NCI-H146 treated with DMSO at 0.1 percent for 48 hours (cell line): Measurements from ENCODE around the gene PNPLA5.
A peak's percentile ranks its signal among the peaks of the same experiment; 100 is the strongest.

ENCODE experiments used
- DNase-seq: peaks from one replicate; lab custom pipeline; 2025; ENCODE audit not compliant: unreplicated experiment; lab: John Stamatoyannopoulos, UW

The PNPLA5 gene

DNA sequence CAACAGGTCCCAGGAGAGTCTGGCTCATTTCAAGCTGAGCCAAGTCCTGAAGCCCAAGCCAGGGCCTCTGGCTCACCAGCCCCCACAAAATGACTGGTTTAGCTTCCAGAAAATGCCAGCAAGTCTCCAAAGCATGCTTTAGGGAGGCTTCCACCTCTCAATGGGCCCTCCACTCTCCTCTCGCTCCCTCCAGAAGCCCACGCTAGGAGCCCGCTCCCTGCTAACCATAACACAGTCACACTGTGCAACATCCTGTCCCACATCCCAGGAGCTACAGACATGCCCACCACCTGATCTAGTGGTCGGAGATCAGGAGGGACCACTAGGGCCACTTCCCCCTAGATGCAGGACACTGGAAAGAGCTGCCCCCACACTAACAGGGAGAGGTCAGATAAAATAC lies 36.4 kb downstream of the PNPLA5 start:
- no peak for DNase-seq

DNA sequence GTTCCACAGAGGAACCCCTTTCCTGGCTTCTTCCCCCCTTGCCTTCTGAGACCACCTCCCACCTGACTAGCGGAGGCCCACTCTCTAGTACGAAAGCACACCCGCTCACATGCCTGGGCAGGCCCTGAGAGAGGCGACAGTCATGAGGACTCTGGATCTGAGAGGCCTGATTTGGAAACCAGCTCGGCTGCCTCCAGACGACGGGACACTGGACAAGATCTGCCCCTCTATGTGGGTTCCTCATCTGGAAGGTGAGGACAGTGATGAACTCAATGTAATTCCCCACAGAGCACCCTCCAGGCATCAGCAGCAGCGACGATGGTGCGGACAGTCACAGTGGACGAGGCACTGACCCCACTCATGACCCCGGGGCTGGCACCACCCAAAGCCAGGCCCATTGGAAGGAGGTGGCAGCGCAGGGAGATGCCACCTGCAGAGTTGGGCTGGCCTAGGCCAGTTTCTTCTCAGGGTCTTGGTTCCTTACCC lies 37.0 kb downstream of the PNPLA5 start:
- DNase-seq: no peak

DNA sequence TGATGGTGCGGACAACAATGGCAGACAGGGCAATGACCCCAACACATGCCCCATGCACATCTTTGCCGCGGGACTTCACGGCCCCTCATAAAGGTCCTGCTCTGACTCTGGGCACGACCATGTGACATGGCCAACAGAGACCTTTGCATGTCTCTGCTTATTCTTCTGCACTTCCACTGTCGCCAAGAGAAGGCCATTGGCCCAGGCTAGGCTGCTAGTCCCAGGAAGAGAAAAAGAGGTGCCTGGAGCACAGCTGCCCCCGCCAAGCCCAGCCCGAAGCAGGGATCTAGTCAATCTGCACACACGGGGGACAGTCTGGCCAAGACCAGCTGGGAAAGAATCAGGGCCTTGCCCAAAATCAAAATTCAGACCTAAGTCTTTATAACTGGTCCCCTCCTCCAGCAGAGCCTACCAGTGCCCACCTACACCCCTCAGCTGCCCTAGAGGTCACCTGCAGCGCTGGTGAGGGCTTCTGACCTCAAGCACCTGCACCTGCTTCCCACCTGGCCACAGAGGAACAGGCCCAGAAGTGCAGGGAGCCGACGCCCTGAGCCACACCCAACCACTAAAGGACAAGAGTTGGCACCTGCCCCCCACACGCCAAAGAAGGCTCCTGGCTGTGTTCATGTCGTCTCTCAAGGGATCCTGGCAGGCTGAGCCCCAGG lies 37.6 kb downstream of the PNPLA5 start:
- no peak for DNase-seq

DNA sequence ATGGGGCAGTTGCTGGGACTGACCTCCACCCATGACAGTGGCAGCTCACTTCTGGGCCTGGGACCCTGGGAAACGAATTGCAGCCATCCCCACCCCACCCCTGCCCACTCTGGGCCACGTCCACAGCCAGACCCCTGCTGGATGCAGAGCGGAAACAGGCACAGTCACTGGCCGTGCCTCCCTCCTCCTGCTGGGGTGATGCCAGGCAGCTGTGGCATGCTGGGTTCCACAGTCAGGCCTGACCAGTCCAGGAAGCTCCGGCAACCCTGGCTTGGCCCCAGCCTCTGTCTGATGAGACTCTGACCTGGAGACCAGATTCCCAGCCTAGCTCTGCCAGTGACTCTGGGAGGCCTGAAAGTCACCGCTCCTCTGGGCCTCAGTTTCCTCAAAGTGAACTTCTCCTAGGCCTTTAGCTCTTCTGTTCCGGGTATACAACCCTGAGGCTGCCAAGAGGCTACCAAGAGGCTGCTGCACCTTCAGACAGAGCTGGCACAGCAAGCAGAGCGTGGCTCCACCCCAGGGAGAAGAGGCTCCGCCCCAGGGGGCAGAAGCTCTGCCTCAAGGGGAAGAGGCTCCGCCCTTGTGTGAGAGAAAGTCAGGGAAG lies 38.4 kb downstream of the PNPLA5 start:
- DNase-seq: no peak

DNA sequence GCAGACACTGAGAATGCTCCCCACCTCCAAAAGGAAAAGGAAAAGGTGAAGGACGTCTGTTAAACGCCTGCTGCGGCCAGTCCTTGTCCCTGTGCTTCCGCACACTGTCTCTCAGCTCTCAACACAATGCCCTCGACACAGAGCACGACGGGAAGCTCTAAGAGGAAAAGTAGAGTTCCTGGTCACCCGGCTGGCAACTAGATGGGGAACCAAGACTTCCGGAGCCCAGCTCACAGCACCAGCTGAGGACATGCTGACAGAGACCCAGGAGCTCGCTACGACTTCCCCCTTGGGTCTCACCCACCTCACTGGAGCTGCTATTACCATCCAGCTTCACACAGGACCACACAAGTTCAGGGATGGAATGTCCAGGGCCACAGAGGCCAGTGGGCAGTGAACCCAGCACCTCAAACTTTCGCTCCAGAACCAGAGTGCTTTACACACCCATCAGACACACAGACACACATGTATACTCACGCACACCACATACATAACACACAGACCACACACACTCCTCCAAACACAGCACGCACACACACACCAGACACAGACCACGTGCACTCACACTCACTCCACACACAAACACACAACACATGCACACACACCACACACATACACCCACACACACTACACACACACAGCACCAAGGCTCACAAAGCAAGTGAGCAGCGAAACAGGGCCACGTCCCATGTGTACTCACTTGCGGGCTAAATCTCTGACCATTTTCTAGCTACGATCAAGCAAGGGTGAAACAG lies 39.1 kb downstream of the PNPLA5 start:
- no peak for DNase-seq

DNA sequence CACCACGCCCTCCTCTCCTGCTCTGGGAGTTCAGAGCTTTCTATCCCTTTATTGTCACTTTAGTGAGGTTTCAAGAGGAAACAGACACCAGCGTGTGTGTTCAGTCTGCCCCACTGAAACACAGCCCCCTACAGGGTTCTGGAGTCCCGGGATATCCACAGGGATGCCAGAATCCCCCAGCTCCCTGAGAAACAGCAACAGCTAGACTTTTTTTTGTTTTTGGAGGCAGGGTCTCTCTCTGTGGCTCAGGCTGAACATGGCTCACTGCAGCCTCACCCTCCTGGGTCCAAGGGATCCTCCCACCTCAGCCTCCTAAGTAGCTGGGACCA lies 39.9 kb downstream of the PNPLA5 start:
- DNase-seq: no peak

DNA sequence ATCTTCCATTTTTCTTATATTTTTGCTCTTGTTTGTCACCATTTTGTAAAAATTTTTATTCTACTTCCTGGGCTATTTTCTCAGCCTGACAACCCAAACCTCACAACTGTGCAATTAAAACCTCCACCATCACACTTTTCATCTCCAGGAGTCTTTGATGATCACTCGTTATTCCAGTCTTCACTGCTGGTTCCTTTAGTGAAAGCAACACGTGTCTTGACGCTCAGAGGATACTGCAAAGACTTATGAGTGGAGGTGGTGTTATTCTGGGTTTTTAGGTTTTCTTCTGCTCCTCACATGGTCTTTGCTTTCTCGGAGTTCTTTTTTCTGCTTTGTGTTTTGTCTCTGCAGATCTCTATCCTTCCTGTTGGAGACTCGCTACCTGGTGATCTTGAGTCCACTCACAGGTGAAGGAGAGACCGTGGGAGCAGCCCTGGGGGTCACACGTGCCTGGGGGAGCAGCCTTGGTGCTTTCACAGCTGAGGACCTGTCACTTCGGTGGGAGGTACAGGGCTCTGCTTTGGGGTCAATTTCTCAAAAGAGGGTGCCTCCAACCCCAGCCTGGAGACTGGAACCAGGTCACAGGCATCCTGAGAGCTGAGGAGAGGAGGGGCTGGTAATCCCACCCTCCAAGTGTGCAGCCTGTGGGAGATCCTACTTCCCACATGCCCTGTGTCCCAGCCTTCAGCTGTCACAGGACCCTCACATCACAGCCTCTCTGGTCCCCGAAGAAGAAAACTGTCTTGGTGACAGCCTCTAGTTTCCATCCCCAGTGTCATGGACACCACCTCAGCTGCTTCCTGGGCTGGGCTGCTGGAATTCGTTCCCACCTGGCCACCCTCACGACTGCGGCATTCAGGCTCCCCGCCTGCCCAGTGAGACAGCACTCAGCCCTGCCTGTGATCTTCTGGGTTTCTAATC lies 40.5 kb downstream of the PNPLA5 start:
- DNase-seq: no peak

DNA sequence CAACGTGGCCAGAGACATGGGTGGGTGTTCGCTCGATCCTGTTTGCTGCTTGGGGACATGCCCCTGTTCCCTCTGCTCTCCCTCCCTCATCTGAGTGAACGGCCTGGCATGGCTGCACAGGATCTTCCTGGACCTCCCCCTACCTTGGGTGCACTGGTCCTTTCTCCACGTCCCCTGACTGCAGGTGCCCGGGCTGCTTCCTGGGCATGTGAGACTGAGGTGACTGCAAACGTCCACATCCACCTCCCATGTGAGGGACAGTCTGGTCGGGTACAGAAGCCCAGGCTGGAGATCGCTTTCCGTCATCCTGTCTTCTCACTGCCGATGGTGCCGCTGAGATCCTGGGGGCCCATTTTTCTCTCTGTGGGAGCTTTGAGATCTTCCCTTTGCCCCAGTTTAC lies 41.3 kb downstream of the PNPLA5 start:
- DNase-seq: no peak

DNA sequence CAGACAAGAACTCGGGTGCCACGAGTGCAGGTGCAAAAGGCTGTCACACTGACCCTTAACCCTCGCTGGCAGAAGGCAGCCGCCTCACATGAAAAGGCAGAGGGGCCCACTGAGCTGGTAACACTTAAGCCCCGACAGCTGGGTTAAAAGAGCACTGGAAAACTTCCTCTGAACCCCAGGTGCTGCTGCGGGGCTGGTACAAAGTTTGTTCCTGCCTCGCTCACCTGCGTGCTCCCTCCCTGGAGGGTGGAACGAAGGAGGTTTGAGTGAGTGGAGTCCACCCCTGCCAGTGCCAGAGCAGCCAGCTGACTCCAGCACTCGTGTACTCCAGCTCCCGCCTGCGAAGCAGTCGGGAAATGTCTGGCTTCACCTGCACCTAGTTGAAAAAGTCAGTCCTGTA lies 42.1 kb downstream of the PNPLA5 start:
- DNase-seq: no peak

DNA sequence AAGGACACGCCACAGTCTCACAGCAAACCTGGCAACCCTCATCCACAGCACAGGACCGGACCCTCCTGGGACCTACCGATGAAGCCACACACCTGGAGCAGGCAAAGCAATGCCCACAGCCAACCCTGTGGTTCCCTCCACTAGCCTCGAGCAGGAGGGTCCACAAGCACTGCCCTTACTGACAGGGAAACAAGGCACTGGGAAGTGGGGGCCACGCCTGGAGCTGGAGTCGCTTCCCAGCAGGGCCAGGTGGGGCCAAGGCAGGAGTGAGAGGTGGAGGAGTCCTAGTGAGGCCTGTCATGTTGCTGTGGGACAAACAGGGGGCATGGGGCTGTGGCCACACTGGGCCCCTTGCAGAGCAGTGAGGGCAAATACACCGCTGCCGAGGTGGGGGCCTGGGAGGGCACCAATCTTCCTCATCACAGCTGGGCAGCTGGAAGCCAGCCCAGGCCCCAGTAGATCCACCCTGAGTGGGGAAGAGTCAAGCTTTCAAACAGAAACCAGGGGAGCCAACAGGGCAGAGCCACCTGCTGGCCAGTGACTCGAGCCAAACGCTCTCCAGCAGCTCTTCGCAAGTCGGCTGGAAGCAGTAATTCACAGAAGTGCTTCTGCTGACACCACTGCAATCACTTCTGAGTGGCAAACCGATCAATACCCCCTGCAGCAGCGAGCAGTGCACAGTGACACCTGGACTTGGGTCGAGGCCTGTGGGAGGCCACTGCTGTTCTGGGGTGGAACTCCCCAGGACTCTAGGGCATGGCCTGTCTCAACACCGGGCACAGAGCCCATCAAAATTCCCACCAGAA lies 43.2 kb downstream of the PNPLA5 start:
- DNase-seq: peak; percentile 63

DNA sequence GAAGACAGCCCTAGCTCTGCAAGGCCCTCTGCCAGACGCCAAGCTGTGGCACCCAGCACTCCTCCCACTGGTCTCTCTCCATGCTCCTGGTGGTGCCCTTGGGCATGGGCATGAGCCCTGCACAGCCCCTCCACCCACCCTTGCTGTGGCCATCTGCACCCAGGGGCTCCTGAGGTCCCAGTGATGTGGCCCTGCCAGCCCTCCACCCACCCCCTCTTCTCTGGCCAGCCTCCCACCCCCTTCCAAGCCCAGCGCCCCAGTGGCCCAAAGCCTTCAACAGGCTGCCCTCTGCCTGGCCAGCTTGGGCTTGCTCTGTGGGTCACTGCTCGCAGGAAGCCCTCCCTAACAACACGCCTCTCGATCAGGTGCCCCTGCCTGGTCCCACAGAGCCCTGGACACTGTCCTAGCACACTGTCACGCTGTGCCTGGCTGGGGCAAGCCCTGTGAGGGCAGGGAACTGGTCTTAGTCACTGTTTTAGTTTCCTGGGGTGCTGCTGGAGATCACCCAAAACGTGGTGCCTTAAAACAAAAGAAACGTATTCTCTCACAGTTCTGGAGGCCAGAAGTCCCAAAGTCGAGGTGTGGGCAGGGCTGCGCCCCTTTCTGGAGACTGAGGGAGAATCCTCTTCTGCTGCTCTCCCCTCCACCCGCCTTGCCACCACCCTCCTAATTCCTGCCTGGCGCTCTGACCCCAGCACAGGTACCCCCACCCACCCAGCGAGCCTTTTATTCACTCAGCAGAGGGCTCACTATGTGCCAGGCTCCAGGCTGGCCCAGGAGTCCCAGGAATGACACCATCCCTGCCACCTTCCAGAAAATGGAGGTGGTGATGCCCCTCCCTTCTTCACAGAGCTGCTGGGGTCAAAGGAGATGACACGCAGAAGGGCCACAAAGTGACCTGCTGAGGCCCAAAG lies 44.2 kb downstream of the PNPLA5 start:
- no peak for DNase-seq

DNA sequence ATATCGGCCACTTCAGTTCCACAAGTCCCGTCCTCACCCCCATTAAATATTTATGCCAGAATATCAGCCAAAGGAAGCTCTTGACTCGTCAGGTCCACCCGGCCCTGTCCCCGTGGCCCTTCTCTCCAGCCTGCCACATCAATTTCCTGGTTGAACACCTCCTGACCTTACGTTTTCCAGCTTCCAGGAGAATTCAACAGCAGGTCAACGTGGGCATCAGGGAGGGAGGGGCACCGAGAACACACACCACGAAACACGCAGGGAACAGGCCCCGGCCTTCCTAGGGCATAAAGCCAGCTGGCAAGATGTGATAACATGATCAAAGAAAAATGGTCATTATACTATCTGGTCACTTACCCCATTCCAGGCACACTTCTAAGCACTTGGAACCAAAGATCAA lies 44.8 kb downstream of the PNPLA5 start:
- no peak for DNase-seq

DNA sequence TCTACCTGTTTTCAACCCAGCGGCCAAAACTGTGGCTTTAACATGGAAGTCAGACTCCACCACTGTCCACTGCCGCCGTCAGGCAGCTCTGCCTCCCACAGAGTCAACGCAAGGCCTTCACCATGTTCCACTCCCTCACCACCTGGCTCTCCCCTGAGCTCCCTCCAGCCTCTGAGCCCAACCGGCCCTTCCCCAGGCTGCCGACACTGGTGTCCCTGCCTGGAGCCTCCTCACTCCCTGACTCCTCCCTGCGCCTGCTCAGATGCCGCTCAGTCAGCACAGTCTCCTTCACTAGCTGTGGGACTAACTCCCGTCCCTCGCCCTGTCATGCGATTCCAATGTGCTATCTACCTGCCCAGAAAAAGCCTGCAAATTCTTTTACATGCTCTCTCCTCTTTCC lies 45.8 kb downstream of the PNPLA5 start:
- no peak for DNase-seq

DNA sequence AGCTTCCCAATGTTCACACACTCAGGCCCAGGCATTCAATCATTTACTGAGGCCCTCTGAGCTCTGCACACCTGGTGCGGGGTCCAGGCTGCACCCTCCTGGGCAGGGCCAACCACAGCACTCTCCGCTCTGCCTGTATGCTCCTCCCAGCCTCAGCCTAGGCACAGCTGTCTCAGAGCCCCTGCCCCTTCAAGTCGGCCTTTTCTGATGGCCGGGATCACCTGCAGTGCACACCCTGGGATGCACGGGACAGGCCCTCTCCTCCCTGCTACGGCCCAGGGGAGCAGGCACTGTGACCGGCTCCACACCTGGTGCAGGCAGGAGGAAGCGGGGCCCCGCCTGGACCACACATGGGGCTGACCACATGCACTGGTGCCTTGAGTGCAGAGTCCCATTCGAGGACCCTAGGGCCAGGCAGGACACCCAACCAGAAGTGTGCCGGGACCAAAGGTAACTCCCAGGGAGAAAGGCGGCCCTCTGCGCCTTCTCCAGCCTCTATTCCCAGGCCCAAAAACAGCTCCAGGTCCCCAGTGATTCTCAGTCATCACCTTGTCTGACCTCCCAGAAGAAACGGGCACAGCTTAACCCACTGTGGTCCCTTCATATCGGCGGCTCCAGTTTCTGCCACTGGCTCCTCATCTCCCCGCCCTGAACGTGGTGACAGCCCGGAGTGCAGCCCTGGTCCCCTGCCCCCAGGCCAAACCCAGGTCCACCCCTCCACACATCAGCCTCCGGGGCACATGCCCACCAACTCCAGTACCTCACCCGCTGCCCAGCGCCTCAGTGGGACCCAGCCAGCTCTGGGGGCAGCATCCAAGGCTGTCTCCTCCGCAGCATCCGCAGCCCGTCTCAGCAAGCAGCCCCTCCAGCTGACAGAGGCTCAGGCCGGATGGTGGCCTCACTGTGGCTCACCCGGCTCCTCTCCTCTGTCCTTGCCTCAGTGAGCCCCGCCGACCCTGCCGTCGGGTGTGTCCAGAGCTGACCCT lies 47.0 kb downstream of the PNPLA5 start:
- DNase-seq: no peak

DNA sequence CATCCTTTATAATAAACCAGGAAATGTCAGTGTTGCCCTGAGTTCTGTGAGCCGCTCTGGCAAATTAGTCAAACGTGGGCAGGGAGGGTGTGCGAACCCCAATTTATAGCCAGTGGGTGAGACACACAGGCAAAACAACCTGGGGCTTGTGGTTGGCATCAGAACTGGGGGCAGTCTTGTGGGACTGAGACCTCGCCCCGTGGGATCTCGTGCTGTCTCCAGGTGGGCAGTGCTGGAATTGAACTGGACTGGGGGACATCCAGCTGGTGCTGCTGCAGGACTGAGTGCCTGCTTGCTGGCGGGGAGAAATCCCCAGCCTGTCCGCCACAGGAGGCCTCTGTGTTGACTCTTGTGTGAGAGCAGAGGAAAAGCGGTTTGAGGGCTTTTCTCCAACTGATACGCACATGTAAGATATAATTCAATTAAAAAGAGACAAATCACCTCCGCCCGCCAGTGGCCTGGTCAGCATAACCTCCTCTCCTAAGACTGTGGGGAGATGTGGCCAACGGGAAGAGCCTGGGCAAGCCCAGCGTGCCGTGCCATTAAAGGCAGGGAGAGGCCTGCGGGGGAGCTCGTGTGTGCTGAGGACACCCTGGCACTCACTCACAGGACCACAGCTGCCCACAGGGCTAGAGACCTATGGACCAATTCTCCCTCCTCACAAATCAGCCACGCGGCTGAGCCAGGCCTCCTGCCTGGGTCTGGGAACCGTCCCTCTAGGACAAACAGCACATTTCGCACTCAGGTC lies 47.9 kb downstream of the PNPLA5 start:
- no peak for DNase-seq

DNA sequence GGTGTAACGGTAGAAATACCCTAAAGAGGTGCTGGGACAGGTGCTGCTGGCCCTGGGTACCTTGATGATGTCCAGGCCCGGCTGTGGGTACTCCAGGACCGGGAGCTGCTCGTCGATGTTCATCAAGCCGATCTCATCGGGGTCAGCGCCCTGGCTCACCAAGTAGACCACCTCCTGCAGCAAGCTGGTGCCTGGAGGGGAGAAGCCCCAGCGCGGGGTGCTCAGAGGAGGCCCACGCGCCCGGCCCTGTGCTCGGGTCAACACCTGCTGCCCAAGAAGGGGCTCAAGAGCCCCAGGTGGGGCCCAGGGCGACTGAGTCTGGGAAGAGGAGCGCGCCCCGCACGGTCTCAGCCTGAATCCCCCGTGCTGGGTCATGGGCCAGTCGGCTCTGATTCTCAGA lies 50.1 kb downstream of the PNPLA5 start:
- DNase-seq: no peak

DNA sequence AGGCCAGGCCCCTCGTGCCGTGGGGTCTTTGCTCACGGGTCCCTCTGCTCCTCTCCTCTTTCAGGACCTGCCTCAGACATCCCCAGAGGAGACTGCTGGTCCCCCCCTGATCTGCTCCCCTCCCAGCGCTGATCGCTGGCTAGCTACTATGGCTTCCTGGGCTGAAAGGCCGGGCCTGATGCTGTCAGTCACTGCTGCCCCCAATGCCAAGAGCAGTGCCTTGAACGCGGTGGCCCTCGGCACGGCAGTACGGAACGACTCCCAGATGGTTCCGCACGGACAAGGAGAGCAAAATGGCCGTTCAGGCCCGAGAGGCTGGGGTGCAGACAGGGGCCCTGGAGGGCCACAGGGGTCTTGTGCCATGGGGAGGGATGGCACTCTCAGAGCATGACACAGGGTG lies 51.0 kb downstream of the PNPLA5 start:
- no peak for DNase-seq

DNA sequence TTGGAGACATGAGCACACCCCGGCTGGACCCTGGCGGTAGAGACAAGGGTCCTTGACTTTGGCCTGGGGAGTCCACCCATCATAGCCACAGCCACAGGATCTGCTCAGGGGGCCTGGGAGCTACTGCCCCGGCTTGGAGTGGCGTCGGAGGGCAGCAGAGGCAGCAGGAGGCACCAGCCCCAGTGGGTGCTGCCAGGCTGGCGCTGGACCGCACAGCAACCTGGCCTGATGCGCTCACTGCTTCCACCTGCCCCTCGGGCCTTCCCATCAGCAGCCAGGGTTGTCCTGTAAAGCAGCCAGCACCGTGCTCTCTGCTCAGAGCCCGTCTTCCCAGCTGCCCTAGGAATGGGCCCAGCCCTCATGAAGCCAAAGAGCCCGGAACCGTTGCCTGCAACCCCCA lies 51.4 kb downstream of the PNPLA5 start:
- no peak for DNase-seq
